Measurements from ENCODE around the gene FAM83B. TPM values are rescaled to one million over a fixed set of nuclear protein-coding genes. Genes with fewer than 3 reads are reported as not detected.

Gene FAM83B
- total and polyA plus RNA-seq, 10 of the 15 experiments (the other 5 are each of a cell fraction or from before 2014, with no cell fraction given), result 0.05 TPM; not detected in 9

DNA sequence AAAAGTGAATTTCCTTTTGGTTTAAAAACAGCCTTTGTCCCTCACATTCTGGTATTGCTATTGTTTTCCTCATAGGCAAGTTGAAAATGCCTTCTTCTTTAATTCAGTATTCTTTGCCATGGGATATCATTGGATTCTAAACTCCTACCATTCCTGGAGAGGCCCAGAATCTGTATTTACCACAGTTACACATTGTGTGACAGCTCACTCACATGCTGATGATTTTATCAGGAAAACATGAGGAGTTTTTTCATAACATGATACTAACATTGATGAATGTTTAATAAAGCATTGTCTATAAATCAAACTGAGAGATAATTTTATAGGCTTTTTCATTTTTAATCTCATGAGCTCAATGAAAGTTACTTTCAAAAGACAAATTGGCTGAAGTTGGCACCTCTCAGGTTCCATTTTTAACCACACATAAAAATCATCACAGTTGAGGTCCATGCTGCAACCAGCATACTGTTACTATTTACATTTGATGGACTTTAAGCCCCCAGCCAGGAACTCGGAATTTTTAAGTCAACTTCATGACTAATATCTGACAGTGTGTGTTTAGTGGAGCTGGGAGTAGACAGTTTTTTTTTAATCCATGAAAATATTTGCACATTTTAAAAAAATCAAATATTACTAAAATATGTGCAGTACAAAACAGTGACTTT, 82.8 kb downstream of the FAM83B start (continued):
- TF ChIP-seq, protein P1, sequence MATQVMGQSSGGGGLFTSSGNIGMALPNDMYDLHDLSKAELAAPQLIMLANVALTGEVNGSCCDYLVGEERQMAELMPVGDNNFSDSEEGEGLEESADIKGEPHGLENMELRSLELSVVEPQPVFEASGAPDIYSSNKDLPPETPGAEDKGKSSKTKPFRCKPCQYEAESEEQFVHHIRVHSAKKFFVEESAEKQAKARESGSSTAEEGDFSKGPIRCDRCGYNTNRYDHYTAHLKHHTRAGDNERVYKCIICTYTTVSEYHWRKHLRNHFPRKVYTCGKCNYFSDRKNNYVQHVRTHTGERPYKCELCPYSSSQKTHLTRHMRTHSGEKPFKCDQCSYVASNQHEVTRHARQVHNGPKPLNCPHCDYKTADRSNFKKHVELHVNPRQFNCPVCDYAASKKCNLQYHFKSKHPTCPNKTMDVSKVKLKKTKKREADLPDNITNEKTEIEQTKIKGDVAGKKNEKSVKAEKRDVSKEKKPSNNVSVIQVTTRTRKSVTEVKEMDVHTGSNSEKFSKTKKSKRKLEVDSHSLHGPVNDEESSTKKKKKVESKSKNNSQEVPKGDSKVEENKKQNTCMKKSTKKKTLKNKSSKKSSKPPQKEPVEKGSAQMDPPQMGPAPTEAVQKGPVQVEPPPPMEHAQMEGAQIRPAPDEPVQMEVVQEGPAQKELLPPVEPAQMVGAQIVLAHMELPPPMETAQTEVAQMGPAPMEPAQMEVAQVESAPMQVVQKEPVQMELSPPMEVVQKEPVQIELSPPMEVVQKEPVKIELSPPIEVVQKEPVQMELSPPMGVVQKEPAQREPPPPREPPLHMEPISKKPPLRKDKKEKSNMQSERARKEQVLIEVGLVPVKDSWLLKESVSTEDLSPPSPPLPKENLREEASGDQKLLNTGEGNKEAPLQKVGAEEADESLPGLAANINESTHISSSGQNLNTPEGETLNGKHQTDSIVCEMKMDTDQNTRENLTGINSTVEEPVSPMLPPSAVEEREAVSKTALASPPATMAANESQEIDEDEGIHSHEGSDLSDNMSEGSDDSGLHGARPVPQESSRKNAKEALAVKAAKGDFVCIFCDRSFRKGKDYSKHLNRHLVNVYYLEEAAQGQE (IDR thresholded peaks at IDR 0.05; ENCODE audit: low read depth, low read length), result no peak
- TF ChIP-seq FOXM1 (IDR thresholded peaks at IDR 0.05; ENCODE audit: low read depth, low read length) (no peak), PAX5 (IDR thresholded peaks at IDR 0.05; ENCODE audit: borderline replicate concordance, low read depth, low read length) (no peak), CHD1 (IDR thresholded peaks at IDR 0.05; ENCODE audit: low read depth, low read length) (no peak), TCF7 (IDR thresholded peaks at IDR 0.05; ENCODE audit: borderline replicate concordance) (no peak), ZZZ3 (IDR thresholded peaks at IDR 0.05; ENCODE audit: control insufficient read depth, insufficient read length, low read depth) (no peak), STAT1 (conservative IDR thresholded peaks at IDR 0.05) (no peak), HDAC2 (IDR thresholded peaks at IDR 0.05) (no peak), NFYA (IDR thresholded peaks at IDR 0.05; ENCODE audit: borderline replicate concordance, low read depth, low read length) (no peak), POU2F2 (IDR thresholded peaks at IDR 0.05; ENCODE audit: borderline replicate concordance, low read depth, low read length) (no peak), SIX5 (IDR thresholded peaks at IDR 0.05; ENCODE audit: low read depth, low read length, severe bottlenecking) (no peak), ATF7 (IDR thresholded peaks at IDR 0.05; ENCODE audit: low read depth) (no peak)
- TF ChIP-seq, protein P2, sequence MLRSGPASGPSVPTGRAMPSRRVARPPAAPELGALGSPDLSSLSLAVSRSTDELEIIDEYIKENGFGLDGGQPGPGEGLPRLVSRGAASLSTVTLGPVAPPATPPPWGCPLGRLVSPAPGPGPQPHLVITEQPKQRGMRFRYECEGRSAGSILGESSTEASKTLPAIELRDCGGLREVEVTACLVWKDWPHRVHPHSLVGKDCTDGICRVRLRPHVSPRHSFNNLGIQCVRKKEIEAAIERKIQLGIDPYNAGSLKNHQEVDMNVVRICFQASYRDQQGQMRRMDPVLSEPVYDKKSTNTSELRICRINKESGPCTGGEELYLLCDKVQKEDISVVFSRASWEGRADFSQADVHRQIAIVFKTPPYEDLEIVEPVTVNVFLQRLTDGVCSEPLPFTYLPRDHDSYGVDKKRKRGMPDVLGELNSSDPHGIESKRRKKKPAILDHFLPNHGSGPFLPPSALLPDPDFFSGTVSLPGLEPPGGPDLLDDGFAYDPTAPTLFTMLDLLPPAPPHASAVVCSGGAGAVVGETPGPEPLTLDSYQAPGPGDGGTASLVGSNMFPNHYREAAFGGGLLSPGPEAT (IDR thresholded peaks at IDR 0.05; ENCODE audit: low read depth), result no peak

Data from GM12878 (cell line).